Fibroblast of peridontal ligament (primary cell): ENCODE results near the gene SCAI.
A peak's percentile ranks its signal among the peaks of the same experiment; 100 is the strongest.
"Not testable (repeated sequence)": the region's sequence is repeated elsewhere in the genome, so short reads cannot be mapped to it uniquely, and the experiment has no call there.

Source experiments
- DNase-seq: peaks from one replicate; pipeline ENCODE4 v3.0.0-alpha.2; 2010; ENCODE audit errors: extremely low read depth

The SCAI gene

GRCh38 chr9:125143377-125144090 is at the start of gene SCAI:
Gene SCAI (minus strand): TSS chr9:125143528. CDS start chr9:125143437, 91 bp downstream.
- DNase-seq: peak; percentile 98

- no peak for DNase-seq
These were observed 47.1 kb upstream of the SCAI start for GRCh38 chr9:125190361-125190801.

- DNase-seq: peak; percentile 94
These were observed 46.3 kb upstream of the SCAI start, which contains the start of gene PPP6C for GRCh38 chr9:125189361-125190289. Gene PPP6C (minus strand): TSS chr9:125189803. CDS start chr9:125189718, 85 bp downstream.

GRCh38 chr9:125189011-125189360 is 45.7 kb upstream of the SCAI start:
- no peak for DNase-seq

DNA sequence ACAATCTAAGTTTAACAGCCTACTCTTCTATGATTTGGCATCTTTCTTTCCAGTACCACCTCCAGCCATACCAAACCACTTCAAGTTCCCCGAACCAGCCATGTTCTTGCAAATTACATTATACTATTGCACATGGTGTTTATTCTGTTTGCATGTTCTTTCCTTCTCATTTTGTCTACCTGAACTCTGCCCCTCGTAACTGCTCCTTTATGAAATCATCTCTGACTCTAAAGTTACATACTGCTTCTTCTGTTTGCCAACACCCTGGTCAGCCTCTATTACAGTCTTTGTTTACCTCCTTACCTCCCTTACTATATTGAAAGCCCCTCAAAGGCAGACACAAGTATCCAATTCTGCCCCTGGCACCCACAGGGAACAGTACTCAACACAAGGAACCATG is 40.2 kb upstream of the SCAI start:
- DNase-seq: no peak

GRCh38 chr9:125183054-125183453 is 39.7 kb upstream of the SCAI start:
- DNase-seq: peak; percentile 25

DNA sequence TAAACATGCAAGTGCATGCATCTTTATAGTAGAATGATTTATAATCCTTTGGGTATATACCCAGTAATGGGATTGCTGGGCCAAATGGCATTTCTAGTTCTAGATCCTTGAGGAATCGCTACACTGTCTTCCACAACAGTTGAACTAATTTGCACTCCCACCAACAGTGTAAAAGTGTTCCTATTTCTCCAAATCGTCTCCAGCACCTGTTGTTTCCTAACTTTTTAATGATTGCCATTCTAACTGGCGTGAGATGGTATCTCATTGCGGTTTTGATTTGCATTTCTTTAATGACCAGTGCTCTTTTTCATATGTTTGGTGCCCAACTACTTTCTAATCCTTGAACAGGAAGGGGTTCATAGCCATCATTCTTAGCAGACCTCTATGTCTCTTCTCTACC is 38.4 kb upstream of the SCAI start:
- DNase-seq: not testable (repeated sequence)

DNA sequence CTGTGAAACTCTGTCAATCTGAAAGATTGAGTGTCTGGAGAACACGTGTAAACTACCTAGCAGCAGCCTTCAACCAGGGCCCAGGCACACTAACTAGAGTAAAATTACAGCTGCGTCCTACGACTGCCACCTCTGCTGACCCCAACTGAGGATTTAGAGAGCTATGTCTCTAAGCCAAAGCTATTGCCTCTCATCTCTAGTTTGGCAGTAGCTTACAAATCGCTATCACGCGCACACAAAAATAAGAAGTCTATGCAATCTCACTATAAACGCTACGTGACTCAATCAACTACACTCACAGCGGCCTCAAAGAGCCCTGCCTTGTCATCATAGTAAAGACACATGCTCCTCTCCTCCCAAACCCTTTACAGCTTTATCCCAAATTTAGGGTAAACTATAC is 37.5 kb upstream of the SCAI start:
- no peak for DNase-seq

DNA sequence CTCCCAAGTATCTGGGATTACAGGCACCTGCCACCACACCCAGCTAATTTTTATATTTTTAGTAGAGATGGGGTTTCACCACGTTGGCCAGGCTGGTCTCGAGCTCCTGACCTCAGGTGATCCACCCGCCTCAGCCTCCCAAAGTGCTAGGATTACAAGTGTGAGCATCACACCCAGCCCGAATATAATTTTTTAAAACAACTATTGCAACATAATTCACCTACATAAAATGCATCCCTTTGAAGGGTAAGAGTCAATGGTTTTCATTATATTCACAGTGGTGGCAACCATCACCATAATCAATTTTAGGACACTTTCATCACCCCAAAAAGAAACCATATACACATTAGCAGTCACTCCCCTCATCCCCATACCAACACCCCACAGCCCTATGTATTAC is 36.4 kb upstream of the SCAI start:
- DNase-seq: not testable (repeated sequence)

DNA sequence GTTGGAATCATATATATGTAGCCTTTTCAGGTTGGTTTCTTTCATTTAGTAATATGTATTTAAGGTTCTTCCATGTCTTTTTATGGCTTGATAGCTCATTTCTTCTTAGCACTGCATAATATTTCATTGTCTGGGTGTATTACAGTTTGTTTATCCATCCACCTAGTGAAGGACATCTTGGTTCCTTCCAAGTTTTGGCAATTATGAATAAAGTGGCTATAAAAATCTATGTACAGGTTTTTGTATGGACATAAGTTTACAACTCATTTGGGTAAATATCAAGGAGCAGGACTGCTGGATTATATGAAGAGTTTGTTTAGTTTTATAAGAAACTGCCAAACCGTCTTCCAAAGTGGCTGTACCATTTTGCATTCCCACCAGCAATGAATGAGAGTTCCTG is 34.6 kb upstream of the SCAI start:
- no peak for DNase-seq

GRCh38 chr9:125176636-125177035 is 33.3 kb upstream of the SCAI start:
- DNase-seq: peak; percentile 67

DNA sequence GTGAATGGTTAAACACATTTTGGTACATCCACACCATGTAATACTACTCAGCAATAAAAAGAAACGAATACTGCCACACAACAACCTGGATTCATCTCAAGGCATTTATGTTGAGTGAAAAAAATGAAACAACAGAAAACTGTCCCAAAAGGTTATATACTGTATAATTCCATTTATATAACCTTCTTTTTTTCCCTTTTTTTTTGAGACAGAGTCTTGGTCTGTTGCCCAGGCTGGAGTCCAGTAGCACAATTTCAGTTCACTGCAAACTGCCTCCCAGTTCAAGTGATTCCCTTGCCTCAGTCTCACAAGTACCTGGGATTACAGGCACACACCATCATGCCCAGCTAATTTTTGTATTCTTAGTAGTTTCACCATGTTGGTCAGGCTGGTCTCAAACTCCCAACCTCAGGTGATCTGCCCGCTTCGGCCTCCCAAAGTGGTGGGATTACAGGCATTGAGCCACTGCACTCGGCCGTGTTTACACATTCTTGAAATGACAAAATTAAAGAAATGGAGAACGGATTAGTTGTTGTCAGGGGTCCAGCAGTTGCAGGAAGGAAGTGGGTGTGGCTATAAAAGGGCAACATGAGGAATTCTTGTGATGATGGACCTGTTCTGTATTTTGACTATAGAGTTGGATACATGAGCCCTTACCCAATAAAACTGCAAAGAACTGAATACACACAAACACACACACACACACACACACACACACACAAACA is 28.9 kb upstream of the SCAI start:
- DNase-seq: peak; percentile 31

- DNase-seq: no peak
These were observed 26.6 kb upstream of the SCAI start for GRCh38 chr9:125169895-125170294.

GRCh38 chr9:125166762-125167161 is 23.4 kb upstream of the SCAI start:
- DNase-seq: no peak

- not testable (repeated sequence) for DNase-seq
These were observed 19.6 kb upstream of the SCAI start for GRCh38 chr9:125162891-125163290.

DNA sequence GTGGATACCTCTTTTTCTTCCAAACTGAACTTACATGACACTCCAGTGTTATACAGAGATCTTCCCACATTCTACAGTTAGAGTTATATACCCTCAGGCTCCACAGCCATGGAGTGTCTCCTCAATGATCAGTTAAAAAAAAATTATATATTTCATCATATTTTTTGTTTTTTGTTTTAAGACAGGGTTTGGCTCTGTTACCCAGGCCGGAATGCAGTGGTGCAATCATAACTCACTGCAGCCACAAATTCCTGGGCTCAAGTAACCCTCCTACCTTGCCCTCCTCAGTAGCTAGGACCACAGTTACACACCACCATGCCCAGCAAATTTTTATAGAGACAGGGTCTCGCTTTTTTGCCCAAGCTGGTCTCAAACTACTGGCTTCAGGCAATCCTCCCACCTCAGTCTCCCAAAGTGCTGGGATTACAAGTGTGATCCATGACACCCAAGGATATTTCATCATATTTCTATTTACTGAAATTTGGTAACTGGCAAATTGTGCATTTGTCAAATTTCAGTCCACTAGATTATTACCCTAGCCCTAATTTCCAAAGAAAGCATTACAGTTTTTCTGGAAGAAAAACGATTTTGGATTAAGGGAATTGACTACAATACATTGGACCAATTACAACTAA is 18.1 kb upstream of the SCAI start:
- DNase-seq: peak; percentile 79

- peak; percentile 45 for DNase-seq
These were observed 17.4 kb upstream of the SCAI start for GRCh38 chr9:125160750-125161149.

- no peak for DNase-seq
These were observed 13.2 kb upstream of the SCAI start for GRCh38 chr9:125156551-125156950.

DNA sequence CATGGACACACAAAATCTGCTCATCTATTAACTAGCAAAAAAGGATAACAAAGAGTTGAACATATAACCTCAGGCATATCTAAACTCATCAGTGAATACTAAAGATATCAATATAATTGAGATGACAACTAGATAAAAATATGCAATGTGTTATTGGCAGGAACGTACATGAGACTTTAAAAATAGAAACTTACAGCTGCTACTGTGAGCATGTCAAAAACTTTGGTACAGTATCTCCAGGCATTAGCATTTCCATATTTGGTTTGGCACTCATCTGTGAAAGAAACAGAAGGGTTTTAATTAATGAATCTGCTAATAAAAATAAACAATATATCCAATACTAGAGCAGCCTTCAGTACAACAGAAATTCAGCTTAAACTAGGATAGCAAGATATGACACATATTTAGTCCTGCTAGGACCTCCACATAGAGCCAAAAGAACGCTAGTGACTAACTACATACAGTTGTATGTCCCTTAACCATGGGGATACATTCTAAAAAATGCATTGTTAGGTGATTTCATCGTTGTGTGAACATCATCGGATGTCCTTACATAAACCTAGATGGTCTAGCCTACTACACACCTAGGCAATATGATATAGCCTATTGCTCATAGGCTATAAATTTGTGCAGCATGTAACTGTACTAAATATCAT is 10.5 kb upstream of the SCAI start:
- no peak for DNase-seq

- DNase-seq: no peak
These were observed 8.4 kb upstream of the SCAI start for GRCh38 chr9:125151730-125152129.
